Neural crest cell (in vitro differentiated cells): ENCODE measurements around the gene CSNK1G3. TPM values are rescaled to one million over a fixed set of nuclear protein-coding genes. Genes with fewer than 3 reads are reported as not detected.

Source experiments
- DNase-seq: peaks from one replicate; pipeline ENCODE4 v3.0.0; 2021; ENCODE audit warnings: low read depth, mixed read lengths, low spot score
- H3K27ac Mint-ChIP-seq: one replicate; pipeline ENCODE4 v1.8.0; 2021; ENCODE audit warnings: mild to moderate bottlenecking, mixed read lengths; ENCODE audit not compliant: unreplicated experiment
- H3K27me3 Mint-ChIP-seq: 2 replicates; pipeline ENCODE4 v1.8.0; 2021; ENCODE audit warnings: low read depth, mild to moderate bottlenecking, mixed read lengths
- H3K36me3 Mint-ChIP-seq: 2 replicates; pipeline ENCODE4 v1.8.0; 2021; ENCODE audit warnings: low read depth, mild to moderate bottlenecking, mixed read lengths
- H3K4me1 Mint-ChIP-seq: 2 replicates; pipeline ENCODE4 v1.8.0; 2021; ENCODE audit warnings: mixed read lengths
- H3K4me3 Mint-ChIP-seq: one replicate; pipeline ENCODE4 v1.8.0; 2021; ENCODE audit warnings: mild to moderate bottlenecking, mixed read lengths
- H3K9me3 Mint-ChIP-seq: 2 replicates; pipeline ENCODE4 v1.8.0; 2021; ENCODE audit warnings: mixed read lengths
- CTCF ChIP-seq: fragments of 200-600 bp; sonication (generic); conservative IDR thresholded peaks from 2 replicates; pipeline ENCODE4 v1.5.0; 2021; ENCODE audit warnings: antibody characterized with exemption, mild to moderate bottlenecking
- total RNA-seq: library from RNA; stranded (reverse); gene quantifications from 2 replicates; pipeline ENCODE4 v1.2.1, GENCODE V29; 2021

CSNK1G3 gene
- total RNA-seq, 1 donor from 2014 or later = 43.2 TPM

- Mint-ChIP-seq H3K9me3 (no peaks in the 10 kb centered on the region), H3K27me3 (no peaks in the 10 kb centered on the region), H3K36me3 (no peaks in the 10 kb centered on the region), H3K27ac (peak overlapping the region; percentile 4), H3K4me3 (peak overlapping the region; percentile 80), H3K4me1 (peaks cover 36% of the 10 kb centered on the region)
- TF ChIP-seq CTCF = no peak
- DNase-seq = no peak
Observed at GRCh38 chr5:123514615-123515355, 2.8 kb downstream of the CSNK1G3 start.

DNA sequence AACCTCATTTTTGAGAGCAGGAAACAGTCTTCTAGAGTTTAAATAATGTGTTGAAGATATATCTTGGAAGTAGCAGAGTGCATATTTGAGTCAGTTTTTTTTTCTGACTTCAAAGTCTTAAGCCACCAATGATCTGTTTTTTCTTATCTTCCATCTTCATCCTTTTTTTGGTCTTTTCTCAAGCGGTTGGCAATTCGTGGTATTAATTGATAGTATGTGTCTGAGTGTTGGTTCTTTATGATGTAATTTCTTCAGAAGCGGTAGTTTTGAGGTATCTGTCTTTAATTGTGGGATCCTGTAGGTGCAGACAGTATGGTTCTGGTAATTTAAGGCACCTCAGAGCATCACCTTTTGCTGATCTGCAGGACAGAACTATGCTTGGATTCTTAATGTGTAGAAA is 3.9 kb downstream of the CSNK1G3 start:
- Mint-ChIP-seq H3K36me3 (no peaks in the 10 kb centered on the region), H3K4me3 (no peak overlapping the region), H3K4me1 (peaks cover 31% of the 10 kb centered on the region), H3K27me3 (no peaks in the 10 kb centered on the region), H3K27ac (no peak overlapping the region), H3K9me3 (no peaks in the 10 kb centered on the region)
- no peak for TF ChIP-seq CTCF
- no peak for DNase-seq

GRCh38 chr5:123517476-123517875 is 5.5 kb downstream of the CSNK1G3 start:
- H3K27me3 Mint-ChIP-seq = no peaks in the 10 kb centered on the region
- no peak for DNase-seq
- H3K27ac Mint-ChIP-seq = no peak overlapping the region
- H3K36me3 Mint-ChIP-seq = no peaks in the 10 kb centered on the region
- H3K9me3 Mint-ChIP-seq = no peaks in the 10 kb centered on the region
- H3K4me3 Mint-ChIP-seq = no peak overlapping the region
- no peak for TF ChIP-seq CTCF
- H3K4me1 Mint-ChIP-seq = peaks cover 22% of the 10 kb centered on the region

GRCh38 chr5:123518111-123518510 is 6.1 kb downstream of the CSNK1G3 start:
- no peak for DNase-seq
- H3K4me1 Mint-ChIP-seq = peaks cover 19% of the 10 kb centered on the region
- H3K27ac Mint-ChIP-seq = no peak overlapping the region
- no peaks in the 10 kb centered on the region for H3K27me3 Mint-ChIP-seq
- TF ChIP-seq CTCF = no peak
- H3K9me3 Mint-ChIP-seq = no peaks in the 10 kb centered on the region
- H3K36me3 Mint-ChIP-seq = no peaks in the 10 kb centered on the region
- H3K4me3 Mint-ChIP-seq = peak overlapping the region; percentile 1

- Mint-ChIP-seq H3K9me3 (no peaks in the 10 kb centered on the region), H3K27me3 (no peaks in the 10 kb centered on the region), H3K4me1 (peaks cover 4% of the 10 kb centered on the region), H3K36me3 (no peaks in the 10 kb centered on the region), H3K4me3 (no peak overlapping the region), H3K27ac (no peak overlapping the region)
- TF ChIP-seq CTCF = no peak
- no peak for DNase-seq
Observed at GRCh38 chr5:123520677-123521247, 8.8 kb downstream of the CSNK1G3 start.
